ENCODE results near the gene CUL4A.

CUL4A gene

GRCh38 chr13:113182046-113182445 lies 27.4 kb upstream of the CUL4A start:
- DNase-seq: no peak

GRCh38 chr13:113183450-113184129 lies 25.8 kb upstream of the CUL4A start:
- DNase-seq: no peak

- DNase-seq: peak; percentile 59
Observed at GRCh38 chr13:113184568-113185440, 24.6 kb upstream of the CUL4A start.

GRCh38 chr13:113186061-113186900 lies 23.1 kb upstream of the CUL4A start:
- no peak for DNase-seq

GRCh38 chr13:113187263-113187669 lies 22.1 kb upstream of the CUL4A start:
- no peak for DNase-seq

- no peak for DNase-seq
Observed at GRCh38 chr13:113187883-113188665, 21.3 kb upstream of the CUL4A start.

GRCh38 chr13:113190181-113190580 lies 19.2 kb upstream of the CUL4A start:
- DNase-seq: no peak

GRCh38 chr13:113192279-113192678 lies 17.1 kb upstream of the CUL4A start:
- no peak for DNase-seq

- no peak for DNase-seq
Observed at GRCh38 chr13:113192902-113193301, 16.5 kb upstream of the CUL4A start.

- no peak for DNase-seq
Observed at GRCh38 chr13:113195360-113195759, 14.1 kb upstream of the CUL4A start.

- no peak for DNase-seq
Observed at GRCh38 chr13:113196970-113197737, 12.3 kb upstream of the CUL4A start.

GRCh38 chr13:113201815-113202214 lies 7.6 kb upstream of the CUL4A start:
- no peak for DNase-seq

GRCh38 chr13:113202912-113203311 lies 6.5 kb upstream of the CUL4A start:
- DNase-seq: no peak

- DNase-seq: no peak
Observed at GRCh38 chr13:113203507-113204377, 5.7 kb upstream of the CUL4A start.

- DNase-seq: no peak
Observed at GRCh38 chr13:113204378-113204734, 5.1 kb upstream of the CUL4A start.

- no peak for DNase-seq
Observed at GRCh38 chr13:113205428-113205931, 3.9 kb upstream of the CUL4A start.

- no peak for DNase-seq
Observed at GRCh38 chr13:113207460-113207859, 2.0 kb upstream of the CUL4A start.

- DNase-seq: no peak
Observed at GRCh38 chr13:113207890-113208420, 1.5 kb upstream of the CUL4A start.

- DNase-seq: peak; percentile 86
Observed at GRCh38 chr13:113208421-113209335, 735 bp upstream of the CUL4A start, which contains the start of gene PCID2. Gene PCID2 (minus strand): TSS chr13:113208669. CDS start chr13:113208634, 35 bp downstream.

Measured in activated gamma-delta T cell treated with Interleukin-2 at 50 U/mL for 16 hours (primary cell).